Central memory CD8-positive, alpha-beta T cell (primary cell): ENCODE results near the gene ZNF445.

ENCODE experiments used
- ATAC-seq: fragments of 150-1000 bp; cut with Tn5 transposase; replicated peaks from 2 replicates; pipeline ENCODE4 v1.10.0; 2022; ENCODE audit warnings: mild to moderate bottlenecking, moderate FRiP score, moderate number of reproducible peaks; ENCODE audit not compliant: poor library complexity, severe bottlenecking; ENCODE audit errors: extremely low read depth
- DNase-seq, 2 donors: peaks; one replicate each; pipeline ENCODE4 v3.0.0; 2021; ENCODE audit warnings: low spot score in 2 of 2
- H3K27ac Mint-ChIP-seq: one replicate; pipeline ENCODE4 v1.8.0; 2022; ENCODE audit warnings: low read depth, mild to moderate bottlenecking, moderate library complexity, mixed read lengths
- H3K27me3 Mint-ChIP-seq: one replicate; pipeline ENCODE4 v1.8.0; 2022; ENCODE audit warnings: mixed read lengths
- H3K36me3 Mint-ChIP-seq: one replicate; pipeline ENCODE4 v1.8.0; 2022; ENCODE audit warnings: mild to moderate bottlenecking, moderate library complexity, mixed read lengths; ENCODE audit not compliant: insufficient read depth
- H3K4me1 Mint-ChIP-seq: one replicate; pipeline ENCODE4 v1.8.0; 2022; ENCODE audit warnings: mixed read lengths
- H3K4me3 Mint-ChIP-seq: one replicate; pipeline ENCODE4 v1.8.0; 2022; ENCODE audit warnings: mild to moderate bottlenecking, moderate library complexity, mixed read lengths
- H3K9me3 Mint-ChIP-seq: one replicate; pipeline ENCODE4 v1.8.0; 2022; ENCODE audit warnings: mixed read lengths

Gene ZNF445

GRCh38 chr3:44444896-44445691 is 32.4 kb downstream of the ZNF445 start:
- H3K27ac Mint-ChIP-seq, result peak overlapping the region; percentile 1
- H3K4me1 Mint-ChIP-seq, result peaks cover 23% of the 10 kb centered on the region
- H3K36me3 Mint-ChIP-seq, result peaks cover 30% of the 10 kb centered on the region
- ATAC-seq, result no peak
- H3K9me3 Mint-ChIP-seq, result no peaks in the 10 kb centered on the region
- no peak for DNase-seq
- no peaks in the 10 kb centered on the region for H3K27me3 Mint-ChIP-seq
- no peak overlapping the region for H3K4me3 Mint-ChIP-seq

- no peak overlapping the region for H3K4me3 Mint-ChIP-seq
- peak overlapping the region; percentile 1 for H3K27ac Mint-ChIP-seq
- H3K9me3 Mint-ChIP-seq, result no peaks in the 10 kb centered on the region
- no peak for DNase-seq
- ATAC-seq, result no peak
- peaks cover 30% of the 10 kb centered on the region for H3K4me1 Mint-ChIP-seq
- H3K27me3 Mint-ChIP-seq, result no peaks in the 10 kb centered on the region
- H3K36me3 Mint-ChIP-seq, result peaks cover 26% of the 10 kb centered on the region
Observed at GRCh38 chr3:44444437-44444836, 33.0 kb downstream of the ZNF445 start.

- ATAC-seq (no peak), DNase-seq (no peak)
- H3K27ac Mint-ChIP-seq, result peak overlapping the region; percentile 87
- H3K9me3 Mint-ChIP-seq, result no peaks in the 10 kb centered on the region
- no peak overlapping the region for H3K4me3 Mint-ChIP-seq
- no peaks in the 10 kb centered on the region for H3K27me3 Mint-ChIP-seq
- peaks cover 33% of the 10 kb centered on the region for H3K4me1 Mint-ChIP-seq
- H3K36me3 Mint-ChIP-seq, result peaks cover 11% of the 10 kb centered on the region
Observed at GRCh38 chr3:44442596-44443309, 34.7 kb downstream of the ZNF445 start.

GRCh38 chr3:44439499-44440295 is 37.8 kb downstream of the ZNF445 start:
- DNase-seq (peak; percentile 38 to 72), ATAC-seq (peak; percentile 93)
- Mint-ChIP-seq H3K4me3 (peak overlapping the region; percentile 63), H3K4me1 (peaks cover 30% of the 10 kb centered on the region), H3K27me3 (no peaks in the 10 kb centered on the region), H3K9me3 (no peaks in the 10 kb centered on the region), H3K36me3 (peaks cover 3% of the 10 kb centered on the region), H3K27ac (peak overlapping the region; percentile 87)

GRCh38 chr3:44437800-44438199 is 39.7 kb downstream of the ZNF445 start:
- DNase-seq (no peak), ATAC-seq (no peak)
- Mint-ChIP-seq H3K9me3 (no peaks in the 10 kb centered on the region), H3K4me1 (peaks cover 27% of the 10 kb centered on the region), H3K4me3 (no peak overlapping the region), H3K27me3 (no peaks in the 10 kb centered on the region), H3K27ac (no peak overlapping the region), H3K36me3 (peaks cover 3% of the 10 kb centered on the region)

GRCh38 chr3:44436181-44436580 is 41.3 kb downstream of the ZNF445 start:
- no peaks in the 10 kb centered on the region for H3K27me3 Mint-ChIP-seq
- DNase-seq, result no peak

GRCh38 chr3:44434834-44435510 is 42.5 kb downstream of the ZNF445 start:
- Mint-ChIP-seq H3K9me3 (no peaks in the 10 kb centered on the region), H3K4me3 (no peak overlapping the region), H3K27me3 (no peaks in the 10 kb centered on the region), H3K36me3 (peaks cover 3% of the 10 kb centered on the region), H3K4me1 (peaks cover 9% of the 10 kb centered on the region), H3K27ac (no peak overlapping the region)
- ATAC-seq, result no peak
- DNase-seq, result no peak

More at GRCh38 chr3:44436181-44436580, 41.3 kb downstream of the ZNF445 start:
- Mint-ChIP-seq H3K36me3 (peaks cover 3% of the 10 kb centered on the region), H3K9me3 (no peaks in the 10 kb centered on the region), H3K27ac (no peak overlapping the region), H3K4me3 (no peak overlapping the region), H3K4me1 (peaks cover 17% of the 10 kb centered on the region)
- no peak for ATAC-seq

GRCh38 chr3:44430466-44430865 is 47.0 kb downstream of the ZNF445 start:
- no peak overlapping the region for H3K4me3 Mint-ChIP-seq
- H3K27me3 Mint-ChIP-seq, result no peaks in the 10 kb centered on the region
- H3K9me3 Mint-ChIP-seq, result no peaks in the 10 kb centered on the region
- no peak for ATAC-seq
- H3K4me1 Mint-ChIP-seq, result no peaks in the 10 kb centered on the region
- no peaks in the 10 kb centered on the region for H3K36me3 Mint-ChIP-seq
- no peak for DNase-seq
- H3K27ac Mint-ChIP-seq, result no peak overlapping the region

- no peak overlapping the region for H3K27ac Mint-ChIP-seq
- ATAC-seq, result no peak
- no peak for DNase-seq
- H3K36me3 Mint-ChIP-seq, result no peaks in the 10 kb centered on the region
- no peak overlapping the region for H3K4me3 Mint-ChIP-seq
- H3K4me1 Mint-ChIP-seq, result no peaks in the 10 kb centered on the region
- peaks cover 8% of the 10 kb centered on the region for H3K27me3 Mint-ChIP-seq
- H3K9me3 Mint-ChIP-seq, result no peaks in the 10 kb centered on the region
Observed at GRCh38 chr3:44429459-44429858, 48.0 kb downstream of the ZNF445 start.

- Mint-ChIP-seq H3K27me3 (peaks cover 14% of the 10 kb centered on the region), H3K36me3 (no peaks in the 10 kb centered on the region), H3K27ac (no peak overlapping the region), H3K9me3 (no peaks in the 10 kb centered on the region), H3K4me3 (no peak overlapping the region), H3K4me1 (no peaks in the 10 kb centered on the region)
- DNase-seq (no peak), ATAC-seq (no peak)
Observed at GRCh38 chr3:44428910-44429309, 48.6 kb downstream of the ZNF445 start.

GRCh38 chr3:44427683-44428082 is 49.8 kb downstream of the ZNF445 start:
- DNase-seq (no peak), ATAC-seq (no peak)
- H3K4me1 Mint-ChIP-seq, result no peaks in the 10 kb centered on the region
- H3K4me3 Mint-ChIP-seq, result no peak overlapping the region
- peaks cover 20% of the 10 kb centered on the region for H3K27me3 Mint-ChIP-seq
- no peaks in the 10 kb centered on the region for H3K36me3 Mint-ChIP-seq
- no peak overlapping the region for H3K27ac Mint-ChIP-seq
- no peaks in the 10 kb centered on the region for H3K9me3 Mint-ChIP-seq

GRCh38 chr3:44424758-44425157 is 52.7 kb downstream of the ZNF445 start:
- H3K9me3 Mint-ChIP-seq, result no peaks in the 10 kb centered on the region
- H3K27me3 Mint-ChIP-seq, result peaks cover 28% of the 10 kb centered on the region
- H3K4me1 Mint-ChIP-seq, result no peaks in the 10 kb centered on the region
- no peaks in the 10 kb centered on the region for H3K36me3 Mint-ChIP-seq
- ATAC-seq, result no peak
- no peak overlapping the region for H3K4me3 Mint-ChIP-seq
- no peak for DNase-seq
- H3K27ac Mint-ChIP-seq, result no peak overlapping the region
